H1 (cell line): ENCODE results near the gene TPRX1. TPM values are rescaled to one million over a fixed set of nuclear protein-coding genes. Genes with fewer than 3 reads are reported as not detected.

Experiments
- CTCF ChIA-PET: fragments of 300-600 bp; sonication (Branson Sonifier 250); formaldehyde crosslinking; loops from one replicate; lab custom pipeline; 2021; ENCODE audit not compliant: partially characterized antibody; lab: Charles Lee
- POLR2A ChIA-PET: fragments of 300-600 bp; sonication (Branson Sonifier 250); formaldehyde crosslinking; loops from one replicate; lab custom pipeline; 2021; ENCODE audit warnings: inconsistent platforms; ENCODE audit not compliant: partially characterized antibody; lab: Charles Lee
- DNase-seq, 2 experiments: peaks; one replicate each; pipeline versions ENCODE4 v3.0.0 to v3.0.0-alpha.2; 2010 to 2022; ENCODE audit warnings: low spot score in 2 of 2, low read depth in 1 of 2, mixed read lengths in 1 of 2
- FAIRE-seq: peaks from 2 replicates; lab custom pipeline; 2011; peaks lifted over from hg19 to GRCh38; lab: Jason Lieb, UNC
- H2AFZ ChIP-seq: 2 replicates; pipeline ENCODE4 v1.8.1; 2012; ENCODE audit warnings: low read length, inconsistent platforms
- H2AK5ac ChIP-seq: 2 replicates; pipeline ENCODE4 v1.6.1; 2013; ENCODE audit warnings: low read depth, low read length
- H2BK120ac ChIP-seq: replicated peaks from 2 replicates; pipeline ENCODE3; 2013; ENCODE audit warnings: low read depth, low read length, inconsistent platforms
- H2BK12ac ChIP-seq: 2 replicates; pipeline ENCODE4 v1.6.1; 2013; ENCODE audit warnings: low read depth, low read length
- H2BK15ac ChIP-seq: 2 replicates; pipeline ENCODE4 v1.6.1; 2013; ENCODE audit warnings: low read length
- H2BK20ac ChIP-seq: 2 replicates; pipeline ENCODE4 v1.6.1; 2013; ENCODE audit warnings: low read length
- H2BK5ac ChIP-seq: 2 replicates; pipeline ENCODE4 v1.6.1; 2013; ENCODE audit warnings: low read depth, low read length
- H3K14ac ChIP-seq: 2 replicates; pipeline ENCODE4 v1.6.1; 2013; ENCODE audit warnings: inconsistent platforms; ENCODE audit not compliant: insufficient read length
- H3K18ac ChIP-seq: 2 replicates; pipeline ENCODE4 v1.6.1; 2013; ENCODE audit warnings: low read length; ENCODE audit errors: extremely low read depth
- H3K23ac ChIP-seq: 2 replicates; pipeline ENCODE4 v1.6.1; 2013; ENCODE audit warnings: inconsistent platforms; ENCODE audit not compliant: insufficient read length
- H3K23me2 ChIP-seq: 2 replicates; pipeline ENCODE4 v1.6.1; 2013; ENCODE audit warnings: low read depth, low read length
- H3K27ac ChIP-seq: 2 replicates; pipeline ENCODE4 v1.6.1; 2011; ENCODE audit warnings: low read depth, low read length, inconsistent platforms
- H3K27me3 ChIP-seq, 4 experiments: replicated peaks in 1 of 4; 1 replicate in 1 of 4; 2 replicates in 3 of 4; pipeline versions ENCODE4 v1.6.1 to v1.8.1; 2011 to 2013; ENCODE audit warnings: low read length in 3 of 4, mild to moderate bottlenecking in 3 of 4, inconsistent platforms in 2 of 4, mixed read lengths in 2 of 4, moderate library complexity in 1 of 4; ENCODE audit not compliant: control insufficient read depth in 3 of 4, insufficient read depth in 3 of 4; ENCODE audit errors: extremely low read depth in 1 of 4
- H3K36me3 ChIP-seq, 4 experiments: 2 replicates each; pipeline versions ENCODE4 v1.6.1 to v1.8.1; 2011 to 2013; ENCODE audit warnings: mild to moderate bottlenecking in 4 of 4, low read length in 3 of 4, moderate library complexity in 2 of 4, control low read depth in 1 of 4, inconsistent platforms in 1 of 4; ENCODE audit not compliant: insufficient read depth in 4 of 4, control insufficient read depth in 2 of 4
- H3K4ac ChIP-seq: replicated peaks from 2 replicates; pipeline ENCODE3; 2013; ENCODE audit warnings: low read length, low read depth, mixed read lengths, inconsistent platforms; ENCODE audit not compliant: insufficient read length
- H3K4me1 ChIP-seq, 4 experiments: replicated peaks in 1 of 4; 1 replicate in 1 of 4; 2 replicates in 3 of 4; pipeline versions ENCODE4 v1.6.1 to v1.8.1; 2011 to 2013; ENCODE audit warnings: low read length in 3 of 4, inconsistent platforms in 2 of 4, mixed read lengths in 1 of 4; ENCODE audit not compliant: insufficient read depth in 4 of 4, control insufficient read depth in 3 of 4
- H3K4me2 ChIP-seq, 2 experiments: 2 replicates each; pipeline versions ENCODE4 v1.6.1 to v1.8.1; 2011 to 2013; ENCODE audit warnings: low read depth in 2 of 2, low read length in 2 of 2, control low read depth in 1 of 2, inconsistent platforms in 1 of 2, mild to moderate bottlenecking in 1 of 2; ENCODE audit not compliant: insufficient read depth in 1 of 2
- H3K4me3 ChIP-seq, 4 experiments: fragments of 200-600, 300-600 bp in 1 of 4; sonication (generic), shearing (Covaris generic), sonication (Bioruptor Twin) in 1 of 4; 2 replicates each; pipeline versions ENCODE4 v1.5.1 to v1.8.1; 2011 to 2016; ENCODE audit warnings: low read length in 4 of 4, low read depth in 3 of 4, control low read depth in 2 of 4, inconsistent platforms in 2 of 4, mild to moderate bottlenecking in 2 of 4, mixed read lengths in 1 of 4, moderate library complexity in 1 of 4; ENCODE audit not compliant: insufficient read depth in 2 of 4; ENCODE audit errors: extremely low read depth in 1 of 4
- H3K56ac ChIP-seq: replicated peaks from 2 replicates; pipeline ENCODE3; 2013; ENCODE audit warnings: low read depth, mild to moderate bottlenecking, mixed read lengths, low read length, inconsistent platforms; ENCODE audit not compliant: insufficient read length
- H3K79me1 ChIP-seq: 2 replicates; pipeline ENCODE4 v1.6.1; 2013; ENCODE audit warnings: low read depth, low read length, control low read depth
- H3K79me2 ChIP-seq, 2 experiments: 2 replicates each; pipeline versions ENCODE4 v1.6.1 to v1.8.1; 2012 to 2013; ENCODE audit warnings: low read length in 2 of 2, mild to moderate bottlenecking in 2 of 2, inconsistent platforms in 1 of 2; ENCODE audit not compliant: insufficient read depth in 2 of 2, control insufficient read depth in 1 of 2
- H3K9ac ChIP-seq, 4 experiments: replicated peaks in 1 of 4; 1 replicate in 1 of 4; 2 replicates in 3 of 4; pipeline versions ENCODE4 v1.6.1 to v1.8.1; 2011 to 2013; ENCODE audit warnings: low read depth in 3 of 4, low read length in 3 of 4, control low read depth in 2 of 4, mild to moderate bottlenecking in 2 of 4, moderate library complexity in 2 of 4, inconsistent platforms in 1 of 4; ENCODE audit errors: extremely low read depth in 1 of 4
- H3K9me3 ChIP-seq, 2 experiments: 2 replicates each; pipeline versions ENCODE4 v1.6.1 to v1.8.1; 2012 to 2013; ENCODE audit warnings: mild to moderate bottlenecking in 2 of 2, moderate library complexity in 2 of 2, control low read depth in 1 of 2, inconsistent platforms in 1 of 2, low read depth in 1 of 2, low read length in 1 of 2, mixed read lengths in 1 of 2; ENCODE audit not compliant: insufficient read depth in 2 of 2
- H4K20me1 ChIP-seq, 2 experiments: replicated peaks in 1 of 2; 2 replicates each; pipeline versions ENCODE3 to v1.8.1; 2011 to 2013; ENCODE audit warnings: inconsistent platforms in 2 of 2, low read length in 2 of 2, mild to moderate bottlenecking in 1 of 2; ENCODE audit not compliant: insufficient read depth in 2 of 2, control insufficient read depth in 1 of 2
- H4K5ac ChIP-seq: 2 replicates; pipeline ENCODE4 v1.6.1; 2013; ENCODE audit warnings: low read length, low read depth, mixed read lengths, inconsistent platforms; ENCODE audit not compliant: insufficient read length
- H4K8ac ChIP-seq: 2 replicates; pipeline ENCODE4 v1.8.0; 2013; ENCODE audit warnings: mild to moderate bottlenecking, moderate library complexity, low read length, inconsistent platforms; ENCODE audit not compliant: insufficient read depth; ENCODE audit errors: extremely low read depth
- H4K91ac ChIP-seq: replicated peaks from 2 replicates; pipeline ENCODE3; 2013; ENCODE audit warnings: low read length, mixed read lengths, inconsistent platforms; ENCODE audit not compliant: insufficient read length
- WGBS, 2 experiments: shearing (Covaris generic) in 1 of 2; methylation state at CpG; one replicate each; pipeline versions ENCODE4 v1.1.6 to v1.1.7; 2013 to 2015; ENCODE audit warnings: low lambda C conversion rate in 2 of 2, mixed read lengths in 2 of 2, inconsistent platforms in 1 of 2, low coverage in 1 of 2, missing lambda C conversion rate in 1 of 2; ENCODE audit not compliant: insufficient replicate concordance in 2 of 2, insufficient coverage in 1 of 2, insufficient read length in 1 of 2; ENCODE audit errors: extremely low coverage in 1 of 2, missing lambda C conversion rate in 1 of 2; 5-methylcytosine and 5-hydroxymethylcytosine counted together
- polyA plus RNA-seq, 7 experiments: library from polyadenylated mRNA; depleted of rRNA in 3 of 7; stranded (reverse) in 5 of 7; unstranded in 2 of 7; fragments of >200 nt in 5 of 7; fragments of 200-250 nt in 2 of 7; gene quantifications; 1 replicate in 5 of 7; 2 replicates in 1 of 7; 4 replicates in 1 of 7; pipeline versions ENCODE4 v1.2.1 to v1.2.3, GENCODE V29; 2011 to 2013; ENCODE audit warnings: missing spikeins in 2 of 7, mixed read lengths in 2 of 7
- total RNA-seq: library from RNA; stranded (reverse); fragmentation: NEBNext Ultra II Directional; extraction: Animal tissue kit (Norgen Biotek cat#: 25700); gene quantifications from 2 replicates; pipeline ENCODE4 v1.2.1, GENCODE V29; 2021

The TPRX1 gene
- total and polyA plus RNA-seq, 2 of the 8 experiments (the other 6 are each of a cell fraction or from before 2014, with no cell fraction given), result 0.03 TPM; not detected in 1

DNA sequence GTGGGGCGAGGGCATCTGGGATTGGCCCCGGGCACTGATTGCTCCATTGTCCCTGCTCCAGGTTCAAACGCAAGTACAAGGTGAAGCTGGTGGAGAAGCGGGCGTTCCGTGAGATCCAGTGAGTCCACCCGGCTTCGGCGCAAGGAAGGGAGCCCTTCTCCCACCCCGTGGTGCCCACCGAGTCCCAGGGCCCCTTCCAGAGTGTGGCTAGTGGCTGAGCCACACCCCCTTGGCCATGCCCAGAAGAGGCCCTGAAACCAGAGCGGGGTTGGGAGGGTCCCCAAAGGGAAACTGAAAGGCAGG, 47.8 kb downstream of the TPRX1 start:
- Histone ChIP-seq H2BK12ac (no peak overlapping the region), H2BK5ac (no peak overlapping the region), H3K9ac (no peak overlapping the region), H2AK5ac (no peak overlapping the region), H2BK120ac (no peak overlapping the region), H3K4me1 (no peaks in the 10 kb centered on the region), H3K79me2 (no peaks in the 10 kb centered on the region; a peak in 1 of 4 replicates), H3K56ac (no peak overlapping the region), H2AFZ (no peak overlapping the region), H3K27ac (no peak overlapping the region), H3K18ac (no peak overlapping the region), H4K20me1 (peaks cover 10 to 14% of the 10 kb centered on the region in 2 experiments), H3K9me3 (no peaks in the 10 kb centered on the region), H2BK15ac (no peak overlapping the region), H4K91ac (no peak overlapping the region), H3K23me2 (no peaks in the 10 kb centered on the region), H4K5ac (no peak overlapping the region), H2BK20ac (no peak overlapping the region), H3K4me2 (no peak overlapping the region), H3K23ac (no peak overlapping the region), H3K4ac (no peak overlapping the region), H4K8ac (no peak overlapping the region), H3K79me1 (no peaks in the 10 kb centered on the region; the same call in 1 of the 2 replicates), H3K4me3 (no peak overlapping the region), H3K36me3 (peaks cover 21 to 73% (median 61%) of the 10 kb centered on the region in 4 experiments), H3K14ac (no peak overlapping the region), H3K27me3 (no peaks in the 10 kb centered on the region)
- WGBS, 2 experiments, result 91% methylated on average over 9 of the region's 12 CpGs; no CpG with 5 or more reads in 1 of the 2 experiments
- ChIA-PET CTCF (interaction anchor here (1.0 to 3.1 kb wide), 4 partner anchors 9 to 57 kb away, joined by 4 to 20 read pairs (median 10); no protein-coding TSS in a partner anchor), POLR2A (interaction anchor here (0.7 to 11.0 kb wide), 9 partner anchors 8 to 42 kb away, joined by 3 to 204 read pairs (median 5); partner anchors contain the start of gene NOP53)
- FAIRE-seq, result no peak
- DNase-seq, result no peak
